Central memory CD4-positive, alpha-beta T cell (primary cell): ENCODE measurements around the gene FTCDNL1.

Experiments
- DNase-seq: peaks from one replicate; pipeline ENCODE4 v3.0.0; 2022
- total RNA-seq, 3 experiments: gene quantifications; one replicate each; lab custom pipeline; 2026; lab: John Stamatoyannopoulos, UW

Gene FTCDNL1
- 3.1 to 3.6 (median 3.3) reads per million in 3 experiments for total RNA-seq

DNA sequence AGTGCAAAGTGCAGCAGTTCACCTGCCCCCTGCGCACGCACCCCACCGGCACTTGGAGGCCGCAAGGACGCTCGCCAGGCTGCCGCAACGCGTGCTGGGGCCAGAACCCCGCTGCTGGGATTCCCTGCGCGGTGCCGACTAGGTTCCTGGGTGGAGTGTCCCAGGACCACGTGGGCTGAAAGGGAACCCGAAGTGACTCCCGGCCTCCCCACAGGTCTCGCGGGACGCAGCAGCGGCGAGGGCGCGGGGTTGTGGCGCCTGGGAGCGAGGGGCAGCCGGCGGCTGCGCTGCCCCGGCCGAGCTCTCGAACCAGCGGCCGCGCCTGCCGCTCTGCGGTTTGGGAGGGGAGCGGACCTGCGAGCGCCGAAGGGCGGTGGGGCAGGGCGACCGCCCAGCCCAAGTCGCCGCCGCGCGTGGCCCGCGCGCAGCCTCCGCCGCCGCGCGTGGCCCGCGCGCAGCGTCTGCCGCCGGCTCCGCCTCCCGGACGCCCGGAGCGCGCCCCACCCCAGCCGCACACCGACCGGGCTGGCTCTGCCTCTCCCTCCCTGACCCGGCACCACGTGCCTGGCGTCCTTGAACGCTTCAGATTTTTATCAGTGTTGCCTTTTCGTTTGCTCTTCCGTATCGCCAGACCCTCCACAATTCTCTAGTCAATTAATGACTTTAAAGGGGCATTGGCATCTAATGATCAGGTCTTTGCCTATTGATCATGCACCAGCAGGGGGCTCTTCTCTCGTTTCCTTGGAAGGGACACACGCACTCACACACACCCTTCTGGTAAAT, at the start of gene FTCDNL1:
TSS of gene FTCDNL1 (minus strand) at position 475 of the 783 bp plus-strand sequence. CDS start 2,230 bp downstream, outside the sequence.
- peak; percentile 64 for DNase-seq

DNA sequence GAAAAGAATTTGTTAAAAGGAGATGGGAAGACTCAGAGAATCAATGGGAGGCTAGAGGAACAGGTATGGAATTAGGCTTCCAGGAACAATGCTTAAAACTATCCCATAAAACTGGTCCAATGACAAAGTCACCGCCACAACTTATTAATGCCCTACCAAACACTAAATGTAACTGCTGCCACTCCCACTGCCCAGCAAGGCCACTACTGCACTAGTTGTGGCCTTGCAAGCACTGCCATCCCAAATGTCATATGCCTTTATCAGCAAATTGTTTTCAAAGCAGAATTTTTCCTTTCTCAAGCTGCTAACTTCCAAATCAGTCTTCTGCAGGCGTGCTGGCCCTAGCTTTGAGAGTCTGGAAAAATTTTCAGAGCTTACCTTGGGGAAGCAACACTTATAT, 45.6 kb upstream of the FTCDNL1 start:
- DNase-seq, result no peak

DNA sequence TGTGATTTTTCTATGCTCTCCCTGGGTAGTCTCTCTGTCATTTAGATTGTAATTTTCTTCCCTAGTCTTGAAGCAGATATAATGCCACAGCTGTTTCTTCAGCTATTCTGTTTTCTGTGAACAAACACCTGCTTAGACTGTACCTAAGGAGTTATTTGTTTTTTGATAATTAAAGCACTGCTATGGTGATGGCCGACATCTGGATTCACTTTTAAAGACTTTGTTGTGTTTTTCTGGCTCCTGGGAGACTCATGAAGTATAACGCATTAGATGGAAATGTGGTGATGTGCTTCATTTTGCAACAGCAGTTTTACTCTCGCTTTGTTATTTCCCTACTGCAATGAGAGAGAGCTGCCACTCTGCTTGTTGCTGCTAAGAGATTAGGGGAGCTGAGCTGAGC, 44.4 kb upstream of the FTCDNL1 start:
- DNase-seq, result no peak

DNA sequence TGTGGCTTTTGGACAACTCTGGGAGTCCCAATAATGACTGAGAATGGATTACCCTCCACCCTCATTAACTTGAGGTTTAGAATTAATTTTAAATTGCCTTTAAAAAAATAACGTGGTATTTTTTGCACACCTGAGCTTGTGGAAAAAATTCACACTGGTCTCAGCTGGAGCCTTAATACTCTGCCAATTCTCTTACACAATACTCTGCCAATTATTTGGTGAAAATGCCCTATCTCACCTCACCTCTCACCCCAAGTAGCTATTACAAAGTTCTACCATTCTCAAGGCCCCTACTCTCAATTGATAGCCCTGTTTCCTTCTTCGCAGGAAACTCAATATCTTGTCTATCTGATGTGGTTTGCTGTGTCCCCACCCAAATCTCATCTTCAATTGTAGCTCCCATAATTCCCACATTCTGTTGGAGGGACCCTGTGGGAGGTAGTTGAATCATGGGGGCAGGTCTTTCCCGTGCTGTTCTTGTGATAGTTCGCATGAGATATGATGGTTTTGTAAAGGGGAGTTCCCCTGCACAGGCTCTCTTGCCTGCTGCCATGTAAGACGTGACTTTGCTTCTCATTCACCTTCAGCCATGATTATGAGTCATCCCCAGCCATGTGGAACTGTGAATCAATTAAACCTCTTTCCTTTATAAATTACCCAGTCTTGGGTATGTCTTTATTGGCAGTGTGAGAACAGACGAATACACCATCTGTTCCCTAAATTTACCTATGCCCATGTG, 32.7 kb upstream of the FTCDNL1 start:
- no peak for DNase-seq

DNA sequence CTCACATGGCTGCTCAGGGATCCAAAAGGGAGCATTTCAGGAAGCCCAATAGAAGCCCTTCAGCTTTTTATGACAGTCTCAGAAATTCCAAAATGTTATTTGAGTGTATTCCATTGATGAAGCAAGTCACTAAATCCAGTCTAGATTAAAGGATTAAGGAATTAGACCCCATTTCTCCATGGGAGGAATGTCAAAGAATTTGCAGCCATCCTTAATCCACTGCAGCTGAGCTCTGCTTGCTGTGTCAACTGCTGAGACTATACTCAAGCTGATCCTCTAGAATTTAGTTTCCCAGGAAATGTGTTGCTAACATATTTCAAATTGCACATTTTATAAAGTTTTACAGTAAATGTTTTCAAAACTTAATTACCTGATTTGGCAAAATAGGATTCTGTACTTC, 31.7 kb upstream of the FTCDNL1 start:
- DNase-seq, result no peak

DNA sequence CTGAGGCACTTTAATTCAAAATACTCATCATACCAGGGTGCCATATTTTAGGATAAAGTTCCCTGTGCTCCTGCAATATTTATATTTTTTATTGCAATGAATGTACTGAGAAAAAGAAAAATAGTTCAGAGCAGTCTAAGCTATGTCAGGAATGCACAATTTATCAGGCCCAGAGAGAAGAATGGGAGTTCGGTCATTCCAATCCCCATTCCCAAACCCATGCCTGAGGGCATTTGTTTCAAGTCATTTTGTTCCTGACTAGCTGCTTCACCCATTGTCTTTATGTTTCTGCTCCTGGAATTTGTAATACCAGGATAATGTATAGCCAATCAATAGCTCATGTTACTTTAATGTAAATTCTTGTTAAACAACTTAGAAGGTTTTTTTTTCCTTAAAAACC, 24.4 kb upstream of the FTCDNL1 start:
- DNase-seq, result no peak

DNA sequence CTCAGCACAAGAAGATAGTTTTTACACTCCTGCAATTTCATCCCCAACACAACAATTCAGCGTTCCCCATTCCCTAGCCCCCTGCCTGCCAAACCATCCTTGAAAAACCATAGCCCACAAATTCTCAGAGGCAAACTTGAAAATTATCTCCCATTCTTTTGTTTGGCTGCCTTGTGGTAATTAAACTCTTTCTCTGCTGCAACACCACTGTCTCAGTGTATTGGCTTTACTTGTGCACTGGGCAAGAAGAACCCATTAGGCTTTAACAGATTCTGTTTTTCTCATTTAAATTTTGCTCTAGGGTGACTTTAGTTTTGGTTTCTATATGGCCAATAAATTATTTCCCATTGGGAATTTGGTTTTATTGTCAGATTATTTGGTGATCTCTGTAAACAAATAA, 23.2 kb upstream of the FTCDNL1 start:
- no peak for DNase-seq

DNA sequence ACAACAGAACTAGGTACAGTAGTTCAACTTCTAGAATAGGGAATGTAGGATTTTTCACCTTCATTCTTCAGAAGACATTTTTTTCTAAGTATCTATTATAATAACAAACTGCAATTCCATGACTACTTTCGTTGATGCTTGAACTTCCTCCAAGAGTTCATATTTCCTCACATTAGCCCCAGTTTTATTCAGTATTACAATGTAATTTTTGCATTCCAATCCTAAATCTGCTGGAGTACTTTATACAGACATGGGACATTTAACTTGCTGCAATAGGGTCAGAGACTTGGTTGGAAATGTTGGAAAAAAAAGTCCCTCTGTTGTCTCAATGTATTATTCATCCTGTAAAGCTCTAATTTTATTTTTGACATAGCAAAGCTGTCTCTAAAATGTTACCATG, 19.6 kb upstream of the FTCDNL1 start:
- DNase-seq, result no peak

DNA sequence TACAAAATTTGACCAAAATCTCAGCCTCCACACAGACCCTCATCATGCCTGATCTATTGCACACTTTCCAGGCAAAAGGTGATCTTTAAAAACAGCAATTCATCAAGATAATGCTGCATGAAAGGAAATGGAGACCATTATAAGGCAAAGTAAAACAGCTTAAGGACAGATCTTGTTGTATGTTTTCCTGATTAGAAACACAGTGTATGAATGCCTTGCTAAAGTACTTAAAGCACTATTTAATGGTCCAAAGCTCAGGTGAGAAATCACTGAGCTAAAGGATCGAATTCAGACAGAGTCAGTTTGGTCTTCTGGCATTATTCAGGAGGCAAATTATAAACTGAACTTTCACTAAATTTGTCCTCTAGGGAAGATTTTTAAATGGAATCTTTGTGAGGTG, 18.7 kb upstream of the FTCDNL1 start:
- no peak for DNase-seq

DNA sequence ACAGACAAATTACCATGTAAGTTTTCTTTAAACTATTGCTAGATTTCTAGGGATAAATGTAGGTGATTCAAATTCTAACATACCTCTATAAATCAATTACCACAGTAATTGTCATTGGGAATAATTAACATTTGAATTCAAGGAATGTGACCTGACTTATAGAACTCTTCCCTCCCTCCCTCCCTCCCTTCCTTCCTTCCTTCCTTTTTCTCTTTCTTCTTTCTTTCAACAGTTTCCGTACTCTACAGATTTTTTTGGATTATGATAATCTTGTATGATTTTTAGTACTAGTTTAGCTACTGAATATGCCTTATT, 18.2 kb upstream of the FTCDNL1 start:
- DNase-seq, result no peak

DNA sequence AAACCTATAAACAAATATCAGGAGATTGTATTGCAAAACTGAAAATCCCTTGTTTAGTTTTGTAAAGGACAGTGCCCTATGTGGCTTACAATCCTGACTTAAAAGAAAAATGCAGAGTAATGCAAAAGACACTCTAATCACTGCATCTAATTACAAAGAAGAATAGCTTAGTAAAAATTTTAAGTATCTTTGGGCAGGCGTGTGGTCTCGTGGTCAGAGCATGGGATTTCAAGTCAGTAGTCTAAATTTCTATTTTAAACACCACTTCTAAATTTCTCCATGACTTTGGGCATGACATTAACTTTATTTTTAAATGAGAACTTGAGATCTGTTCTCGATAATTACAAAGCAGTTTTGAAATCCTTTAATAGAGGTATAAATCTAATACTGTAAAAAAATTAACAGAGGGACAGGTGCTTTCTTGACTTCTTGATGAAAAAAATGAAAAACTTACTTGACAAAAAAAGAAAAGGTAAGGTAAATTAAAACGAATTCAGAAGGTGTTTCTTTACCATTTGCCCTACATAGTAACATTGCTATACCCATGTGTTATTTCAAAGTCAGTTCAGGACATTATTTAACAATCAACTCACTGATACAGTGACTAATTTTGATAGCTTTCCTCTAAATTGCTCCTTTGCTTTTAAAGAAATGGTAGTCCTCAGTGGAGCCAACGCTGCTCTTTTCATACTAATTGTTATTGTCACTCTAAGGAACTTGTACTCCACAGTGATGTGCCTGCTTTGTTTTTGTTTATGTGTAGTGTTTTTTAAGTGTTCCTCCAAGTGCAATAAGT, 17.6 kb upstream of the FTCDNL1 start:
- no peak for DNase-seq

DNA sequence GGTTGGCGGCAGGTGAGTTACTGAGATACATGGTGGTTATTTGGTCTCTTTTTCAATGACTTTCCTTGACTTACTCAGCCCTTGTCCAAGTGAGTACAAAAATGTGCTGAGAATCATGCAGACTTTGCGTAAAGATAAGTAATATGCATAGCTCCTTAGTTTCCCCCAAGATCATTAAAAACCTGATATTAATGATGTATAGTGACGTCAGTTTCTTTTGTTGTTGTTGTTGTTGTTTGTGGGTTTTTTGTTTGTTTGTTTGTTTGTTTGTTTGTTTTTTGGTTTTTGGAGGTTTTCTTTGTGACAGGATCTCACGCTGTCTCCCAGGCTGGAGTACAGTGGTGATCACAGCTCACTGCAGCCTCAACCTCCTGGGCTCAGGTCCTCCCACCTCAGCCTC, 14.9 kb upstream of the FTCDNL1 start:
- DNase-seq, result no peak

DNA sequence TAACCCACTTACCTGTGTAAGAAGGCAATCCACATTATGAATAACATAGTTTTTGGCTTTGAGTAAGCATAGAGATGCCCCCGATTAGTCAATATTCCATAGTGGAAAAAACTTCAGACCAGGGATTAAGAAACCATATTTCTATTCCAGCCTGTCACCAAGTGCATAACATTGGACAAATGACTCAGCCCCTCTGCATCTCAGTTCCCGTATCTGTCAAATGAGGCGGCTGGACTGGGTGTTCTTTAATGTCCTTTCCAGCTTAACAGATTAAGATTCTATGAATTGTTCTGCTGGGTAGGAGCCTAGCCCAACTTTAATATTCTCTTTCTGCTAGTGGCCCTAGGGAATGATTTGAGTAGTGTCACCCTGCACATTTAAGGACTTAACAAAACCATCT, 11.8 kb upstream of the FTCDNL1 start:
- no peak for DNase-seq

DNA sequence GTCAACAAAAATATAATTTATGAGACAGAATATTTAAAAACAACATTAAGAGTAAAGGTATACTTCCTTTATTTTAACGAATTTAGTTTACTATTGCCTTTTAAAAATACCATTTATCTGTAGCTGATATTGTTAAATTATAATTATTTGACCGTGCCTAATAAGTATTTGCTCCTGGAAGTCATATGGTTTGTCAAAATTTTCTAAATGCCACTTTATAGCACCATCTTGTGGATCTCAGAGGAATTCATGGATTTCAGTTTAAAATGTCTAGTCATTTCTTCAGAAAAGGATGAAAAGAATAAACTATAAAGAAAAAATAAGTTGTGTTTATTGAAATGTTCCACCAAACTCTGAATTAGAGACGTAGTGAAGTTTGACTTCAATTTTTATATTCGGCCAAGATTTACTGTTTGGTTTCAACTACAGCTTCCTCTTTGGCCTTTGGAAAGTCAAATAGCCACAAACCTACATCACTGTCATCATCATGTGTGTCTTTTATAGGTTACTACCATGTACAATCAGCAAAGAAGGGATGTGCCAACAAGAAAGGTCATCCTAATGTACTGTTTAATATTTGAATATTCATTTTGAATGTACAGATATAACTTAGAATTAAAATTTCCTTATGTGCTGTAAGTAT, 10.3 kb upstream of the FTCDNL1 start:
- no peak for DNase-seq

DNA sequence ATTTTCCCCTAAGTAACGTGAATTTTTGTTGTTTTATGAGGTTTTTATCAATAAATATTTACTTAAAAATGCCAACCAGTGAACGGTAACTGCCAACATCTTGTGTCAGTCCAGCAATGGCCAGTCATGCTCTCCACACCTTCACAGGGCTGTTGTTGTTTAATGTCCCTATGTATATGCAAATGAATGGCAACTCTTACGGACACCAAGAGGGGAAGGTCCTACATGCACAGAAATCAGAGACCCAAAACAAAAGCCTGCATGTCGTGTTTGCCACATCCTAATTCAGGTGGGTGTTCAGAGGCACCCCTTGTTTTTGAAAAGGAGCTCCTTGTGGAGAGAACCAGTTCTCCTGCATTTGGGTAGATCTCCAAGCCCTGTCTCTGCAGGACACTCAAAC, 4.8 kb upstream of the FTCDNL1 start:
- DNase-seq, result no peak

DNA sequence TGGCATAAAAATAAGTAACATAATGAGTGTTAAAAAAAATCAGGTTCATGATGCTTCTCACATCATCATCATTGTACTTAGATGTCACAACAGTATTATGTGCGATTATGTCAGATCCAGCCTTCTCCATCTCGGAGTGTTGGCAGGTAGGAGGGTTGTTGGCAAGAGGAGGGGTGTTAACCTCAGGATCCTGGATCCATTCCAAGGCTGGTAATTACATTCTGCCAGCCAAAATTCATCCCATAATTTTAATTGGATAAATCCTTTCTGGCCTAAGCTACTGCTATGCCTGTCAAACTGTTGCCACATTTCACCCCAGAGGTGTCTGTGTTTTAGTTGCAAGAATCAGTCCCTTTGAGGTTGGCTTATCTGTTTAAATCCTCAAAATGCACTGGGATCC, 891 bp upstream of the FTCDNL1 start:
- DNase-seq, result no peak

DNA sequence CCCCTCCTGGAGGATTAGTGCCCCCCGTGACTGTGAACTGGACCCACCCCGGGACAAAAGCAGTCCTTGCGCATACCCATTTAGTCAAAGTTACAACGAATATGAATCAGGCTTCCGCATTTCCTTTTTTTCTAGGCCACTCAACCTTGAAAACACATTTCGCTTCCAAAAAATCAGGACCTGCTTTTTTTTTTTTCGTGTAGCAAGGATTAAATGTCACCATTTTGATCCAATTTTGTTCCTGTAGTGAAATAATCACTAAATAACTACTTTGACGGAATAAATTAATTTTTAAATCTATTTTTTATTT, 464 bp upstream of the FTCDNL1 start:
- no peak for DNase-seq

DNA sequence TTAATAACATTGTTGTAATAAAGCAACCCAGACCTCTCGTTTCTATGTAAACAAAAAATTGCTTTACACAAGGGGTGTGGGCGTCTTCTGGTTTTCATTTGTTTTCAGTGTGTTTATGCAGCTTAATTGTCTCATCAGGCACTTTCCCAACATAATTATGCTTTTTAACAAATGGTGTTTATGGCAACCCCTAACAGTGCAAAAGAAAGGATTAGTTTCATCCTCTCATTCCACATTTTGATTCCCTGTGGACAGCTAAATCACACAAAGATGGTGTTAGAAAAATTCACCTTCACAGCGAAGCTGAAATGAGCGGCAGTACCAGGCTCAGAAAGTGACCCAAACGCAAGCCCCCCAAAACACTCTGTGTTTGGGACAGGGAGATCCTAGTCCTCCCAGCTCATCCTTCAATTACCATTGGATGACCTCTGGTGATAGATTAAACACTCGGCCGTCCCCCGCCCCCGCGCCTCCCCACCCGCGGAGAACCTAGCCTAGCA, 724 bp downstream of the FTCDNL1 start:
- no peak for DNase-seq

DNA sequence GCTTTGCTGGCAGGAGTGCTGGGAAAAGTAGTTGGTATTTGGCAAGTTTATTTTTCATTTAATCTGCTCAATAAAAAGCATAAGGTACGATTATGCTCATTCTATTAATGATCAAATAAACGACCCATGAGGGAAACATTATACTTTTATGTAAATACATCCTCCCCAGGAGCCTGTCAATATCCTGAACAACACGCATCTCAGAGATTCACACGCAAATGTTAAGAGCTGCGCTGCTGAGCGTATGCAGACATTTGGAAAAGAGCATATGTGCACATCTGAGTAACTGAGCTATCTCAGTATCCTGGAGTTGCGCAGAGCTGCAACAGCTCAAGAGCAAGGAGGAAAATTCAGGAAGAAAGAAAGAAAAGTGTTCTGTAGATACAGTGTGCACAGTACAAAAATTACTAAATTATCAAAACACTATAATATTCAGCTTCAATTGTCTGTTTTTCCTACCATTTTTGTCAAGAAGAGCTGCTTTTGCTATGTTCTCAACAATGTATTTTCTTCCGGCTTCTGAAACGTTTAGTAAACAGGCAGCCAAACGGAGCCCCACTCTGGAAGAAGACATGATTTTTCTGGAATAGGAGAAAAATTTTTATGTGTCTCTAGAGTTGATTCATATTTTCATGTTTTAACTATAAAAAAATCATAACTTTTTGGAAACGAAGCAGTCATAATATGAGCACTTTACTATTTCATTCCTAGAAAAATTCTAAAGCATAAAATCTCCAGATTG, 2.4 kb downstream of the FTCDNL1 start:
- DNase-seq, result no peak

DNA sequence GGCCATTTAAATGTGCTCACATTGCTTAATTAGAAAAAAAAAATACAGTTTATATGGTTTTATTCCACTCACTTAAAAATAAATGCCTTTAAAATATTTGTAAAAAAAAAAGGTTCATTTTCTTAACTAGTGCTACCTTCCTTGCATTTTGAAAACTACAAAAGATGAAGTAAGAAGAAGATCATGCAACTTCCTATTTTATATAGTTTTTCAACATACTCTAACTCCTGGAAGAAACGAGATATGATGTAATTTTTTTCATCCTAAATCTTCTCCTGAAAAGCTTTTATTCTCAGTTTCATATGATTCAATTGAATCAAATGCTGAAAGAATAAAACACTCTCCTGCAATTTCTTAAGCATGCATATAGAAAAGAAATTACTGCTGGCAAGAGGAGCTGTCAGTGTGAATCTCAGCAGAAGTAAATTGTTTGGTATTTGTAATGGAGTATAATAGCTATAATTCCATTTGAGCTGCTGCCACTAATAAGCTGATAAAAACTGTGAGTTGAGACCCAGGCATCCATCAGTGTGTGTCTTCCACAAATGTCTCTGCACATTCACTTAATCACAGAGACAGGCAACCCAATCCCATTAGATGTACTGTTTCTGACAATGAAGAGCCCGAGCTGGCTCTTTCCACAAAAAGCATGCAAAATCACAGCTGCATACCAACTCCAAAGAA, 3.7 kb downstream of the FTCDNL1 start:
- no peak for DNase-seq

DNA sequence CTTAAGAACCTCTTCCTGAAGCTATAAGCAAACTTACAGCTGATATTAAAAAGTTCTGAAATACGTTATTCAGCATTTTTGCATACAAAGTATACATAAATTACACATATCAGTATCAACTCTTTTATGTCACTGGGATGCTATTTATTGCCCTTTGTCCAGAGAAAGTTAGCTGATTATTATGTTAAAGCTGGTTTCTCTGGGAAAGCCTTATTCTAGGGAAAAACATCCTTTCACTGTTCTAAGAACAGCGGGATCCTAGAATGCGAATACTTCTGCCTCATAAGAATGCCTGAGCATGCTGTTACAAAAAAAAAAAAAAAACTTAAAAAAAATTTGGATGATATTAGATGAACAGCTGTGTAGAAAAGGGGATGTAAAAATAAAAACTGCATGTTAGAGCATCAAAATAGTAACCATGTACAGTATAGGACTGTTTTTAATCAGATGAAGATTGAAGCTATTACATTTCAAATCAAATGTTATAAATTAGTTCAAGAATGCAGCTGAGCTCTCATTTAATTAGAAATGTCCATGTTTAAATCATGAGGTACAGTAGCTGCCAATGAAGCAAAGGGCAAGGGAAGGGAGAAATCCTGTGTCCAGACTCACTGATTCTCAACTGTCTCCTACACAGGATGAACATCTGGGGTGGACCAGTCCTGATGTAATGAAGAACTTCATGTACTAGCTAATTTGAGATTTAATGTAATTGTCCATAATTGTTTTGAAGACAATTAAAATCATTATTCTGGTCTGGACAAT, 8.2 kb downstream of the FTCDNL1 start:
- DNase-seq, result no peak
